MM.1S (cell line): Measurements from ENCODE around the gene LDAF1.

Experiments
- CTCF ChIP-seq: fragments of 300-600 bp; sonication (generic); IDR thresholded peaks from 2 replicates; pipeline ENCODE4 v1.5.1; 2016; ENCODE audit warnings: antibody characterized with exemption, low read length, mixed read lengths
- EZH2 ChIP-seq: fragments of 300-600 bp; sonication (generic); optimal IDR thresholded peaks from 2 replicates; pipeline ENCODE3; 2017; ENCODE audit warnings: low read depth, mild to moderate bottlenecking, antibody characterized with exemption, low read length, mixed read lengths

- no peak for TF ChIP-seq CTCF
- no peak for TF ChIP-seq EZH2
These were observed 27.8 kb downstream of the LDAF1 start for GRCh38 chr16:21186326-21186691.
